Measurements from ENCODE around the gene BACH2. TPM values are rescaled to one million over a fixed set of nuclear protein-coding genes. Genes with fewer than 3 reads are reported as not detected.

The BACH2 gene
- total RNA-seq, 1 donor from 2014 or later: 6.4 TPM

DNA sequence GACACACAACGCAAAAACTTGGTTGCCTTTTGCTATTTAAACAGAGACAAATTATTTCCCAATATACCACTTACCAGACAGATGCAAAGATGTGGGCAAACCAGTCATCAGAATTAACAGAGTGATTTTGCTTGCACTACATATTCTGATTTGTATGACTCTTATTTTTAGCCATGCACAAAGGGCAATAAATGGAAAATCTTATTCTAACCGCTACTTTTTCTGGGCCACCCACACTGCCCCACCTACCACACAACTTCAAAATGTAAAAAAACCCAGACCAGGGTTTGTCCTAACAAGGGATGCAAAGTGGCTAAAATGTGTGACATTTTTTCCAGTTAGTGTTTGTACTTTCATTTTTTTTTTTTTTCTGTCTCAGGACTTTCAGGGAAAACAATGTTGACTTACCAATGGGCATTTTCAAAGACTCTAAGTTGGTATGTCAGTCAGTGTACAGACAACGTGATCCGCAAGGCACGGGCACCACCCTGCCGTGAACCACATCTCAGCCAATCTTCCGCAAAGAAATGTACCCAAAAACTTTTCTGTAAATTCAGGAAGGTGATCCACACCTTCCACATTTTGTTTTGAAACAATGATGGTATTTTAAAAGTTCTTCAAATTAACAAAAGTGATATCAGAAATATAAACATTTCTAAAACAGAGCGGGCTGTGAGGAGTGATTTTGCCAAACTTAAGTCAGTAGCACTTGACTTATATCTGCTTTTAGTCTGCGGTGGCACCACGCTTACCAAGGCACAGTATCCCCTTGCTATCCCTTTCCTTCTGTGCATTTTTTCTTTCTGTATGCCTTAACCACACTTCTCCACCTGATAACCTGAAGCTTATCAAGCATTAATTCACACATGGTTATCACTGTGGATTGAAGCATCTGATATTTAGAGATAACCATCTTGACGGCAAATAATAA lies 216.8 kb downstream of the BACH2 start:
- Histone ChIP-seq H3K9me3 (no peaks in the 10 kb centered on the region), H3K27me3 (no peaks in the 10 kb centered on the region), H3K4me3 (no peak overlapping the region), H3K4me1 (no peaks in the 10 kb centered on the region), H3K36me3 (no peaks in the 10 kb centered on the region), H3K27ac (no peak overlapping the region)
- no peak for DNase-seq (ENCODE audit: extremely low spot score in 2 of 2)
- TF ChIP-seq, protein P1, sequence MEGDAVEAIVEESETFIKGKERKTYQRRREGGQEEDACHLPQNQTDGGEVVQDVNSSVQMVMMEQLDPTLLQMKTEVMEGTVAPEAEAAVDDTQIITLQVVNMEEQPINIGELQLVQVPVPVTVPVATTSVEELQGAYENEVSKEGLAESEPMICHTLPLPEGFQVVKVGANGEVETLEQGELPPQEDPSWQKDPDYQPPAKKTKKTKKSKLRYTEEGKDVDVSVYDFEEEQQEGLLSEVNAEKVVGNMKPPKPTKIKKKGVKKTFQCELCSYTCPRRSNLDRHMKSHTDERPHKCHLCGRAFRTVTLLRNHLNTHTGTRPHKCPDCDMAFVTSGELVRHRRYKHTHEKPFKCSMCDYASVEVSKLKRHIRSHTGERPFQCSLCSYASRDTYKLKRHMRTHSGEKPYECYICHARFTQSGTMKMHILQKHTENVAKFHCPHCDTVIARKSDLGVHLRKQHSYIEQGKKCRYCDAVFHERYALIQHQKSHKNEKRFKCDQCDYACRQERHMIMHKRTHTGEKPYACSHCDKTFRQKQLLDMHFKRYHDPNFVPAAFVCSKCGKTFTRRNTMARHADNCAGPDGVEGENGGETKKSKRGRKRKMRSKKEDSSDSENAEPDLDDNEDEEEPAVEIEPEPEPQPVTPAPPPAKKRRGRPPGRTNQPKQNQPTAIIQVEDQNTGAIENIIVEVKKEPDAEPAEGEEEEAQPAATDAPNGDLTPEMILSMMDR (IDR thresholded peaks at IDR 0.05): no peak
- TF ChIP-seq POLR2A (IDR thresholded peaks at IDR 0.05) (no peak), POLR2AphosphoS5 (IDR thresholded peaks at IDR 0.05; ENCODE audit: insufficient read depth in 1 of 2, low read depth in 1 of 2) (no peak)
- intact Hi-C loops (cut with DNase I): no loop called here

DNA sequence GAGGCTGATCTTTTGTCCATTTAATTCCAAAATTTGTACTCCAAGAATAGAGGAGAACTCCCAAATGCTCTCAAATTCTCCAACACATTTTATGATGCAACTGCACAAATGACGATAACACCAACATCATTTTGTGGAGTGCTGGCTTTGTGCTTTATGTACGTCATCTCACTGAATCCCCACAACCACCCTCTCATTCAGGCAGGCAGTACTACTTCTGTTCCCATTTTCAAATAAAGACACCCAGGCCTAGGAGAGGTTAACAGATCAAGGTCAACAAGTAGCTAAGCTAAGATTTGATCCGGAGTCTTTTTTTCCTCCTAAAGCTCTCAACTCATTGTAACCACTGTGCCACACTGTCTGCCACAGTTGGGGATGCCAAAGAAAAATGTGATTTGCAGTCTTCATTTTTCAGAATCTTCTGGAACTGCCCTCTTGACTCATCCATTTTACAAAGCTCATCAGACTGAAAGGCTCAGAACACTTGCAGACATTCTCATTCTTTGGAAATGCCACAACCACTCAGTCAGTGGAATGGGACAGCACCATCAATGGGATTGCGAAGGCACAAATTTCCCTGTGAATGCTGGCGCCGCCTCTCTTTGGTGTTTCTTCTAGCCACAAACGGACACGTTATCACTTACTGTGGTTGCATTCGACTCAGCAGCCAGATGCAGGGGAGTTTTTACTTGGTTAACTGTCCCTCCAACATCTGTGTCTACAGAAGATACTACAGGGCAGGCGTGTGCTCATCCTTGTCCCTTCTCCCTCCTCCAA lies 217.9 kb downstream of the BACH2 start:
- TF ChIP-seq, protein P1 (IDR thresholded peaks at IDR 0.05): no peak
- TF ChIP-seq POLR2A (IDR thresholded peaks at IDR 0.05): no peak
- TF ChIP-seq POLR2AphosphoS5 (IDR thresholded peaks at IDR 0.05; ENCODE audit: insufficient read depth in 1 of 2, low read depth in 1 of 2): no peak
- Histone ChIP-seq H3K4me1 (no peaks in the 10 kb centered on the region), H3K36me3 (no peaks in the 10 kb centered on the region), H3K9me3 (no peaks in the 10 kb centered on the region), H3K27me3 (no peaks in the 10 kb centered on the region), H3K27ac (no peak overlapping the region), H3K4me3 (no peak overlapping the region)
- DNase-seq (ENCODE audit: extremely low spot score in 2 of 2): no peak
- intact Hi-C loops (cut with DNase I): no loop called here

DNA sequence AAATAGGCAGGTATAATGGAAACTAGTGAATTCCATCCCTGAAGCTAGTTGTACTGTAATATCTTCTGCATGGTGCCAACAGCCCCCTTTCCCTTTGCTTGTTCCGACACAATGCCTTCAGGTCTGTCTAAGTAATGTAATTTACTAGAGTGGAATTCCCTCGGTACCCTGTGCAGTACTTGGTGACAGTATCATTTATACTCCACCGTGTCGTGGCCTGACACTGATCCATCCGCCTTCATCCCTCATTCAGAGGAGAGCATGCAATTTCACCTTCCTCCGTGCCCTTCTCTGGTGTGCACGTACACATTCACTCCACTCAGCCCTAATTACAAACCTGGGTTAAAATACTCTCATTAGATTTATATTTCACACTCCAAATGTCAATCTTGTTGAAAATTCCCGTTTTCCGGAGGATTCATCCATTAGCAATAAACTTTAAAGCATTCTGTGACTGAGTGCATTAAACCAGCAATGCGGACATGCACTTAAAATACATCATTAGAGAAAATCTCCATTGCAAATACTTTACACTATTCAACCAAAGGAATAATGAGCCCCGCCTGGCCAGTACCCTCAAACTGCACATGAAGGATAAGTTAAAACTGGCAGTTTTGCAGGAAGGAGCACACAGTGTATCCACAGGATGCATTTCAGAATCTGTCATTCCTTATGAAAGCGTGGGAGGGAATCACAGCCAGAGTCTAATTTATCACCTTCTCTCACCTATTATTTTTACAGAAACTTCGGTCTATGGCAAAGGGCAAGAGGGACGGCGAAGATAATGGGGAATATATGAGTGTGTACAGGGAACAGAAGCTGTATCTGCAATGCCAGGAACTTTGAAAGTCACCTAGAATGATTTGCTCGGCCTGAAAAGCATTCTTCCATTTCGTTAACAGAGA lies 219.9 kb downstream of the BACH2 start:
- no peak for DNase-seq (ENCODE audit: extremely low spot score in 2 of 2)
- intact Hi-C loops (cut with DNase I): no loop called here
- no peaks in the 10 kb centered on the region for H3K4me1 ChIP-seq
- H3K27me3 ChIP-seq: no peaks in the 10 kb centered on the region
- TF ChIP-seq POLR2AphosphoS5 (IDR thresholded peaks at IDR 0.05; ENCODE audit: insufficient read depth in 1 of 2, low read depth in 1 of 2) (no peak), POLR2A (IDR thresholded peaks at IDR 0.05) (no peak)
- TF ChIP-seq, protein P1 (IDR thresholded peaks at IDR 0.05): no peak
- H3K36me3 ChIP-seq: no peaks in the 10 kb centered on the region
- no peak overlapping the region for H3K27ac ChIP-seq
- H3K4me3 ChIP-seq: no peak overlapping the region
- H3K9me3 ChIP-seq: no peaks in the 10 kb centered on the region

DNA sequence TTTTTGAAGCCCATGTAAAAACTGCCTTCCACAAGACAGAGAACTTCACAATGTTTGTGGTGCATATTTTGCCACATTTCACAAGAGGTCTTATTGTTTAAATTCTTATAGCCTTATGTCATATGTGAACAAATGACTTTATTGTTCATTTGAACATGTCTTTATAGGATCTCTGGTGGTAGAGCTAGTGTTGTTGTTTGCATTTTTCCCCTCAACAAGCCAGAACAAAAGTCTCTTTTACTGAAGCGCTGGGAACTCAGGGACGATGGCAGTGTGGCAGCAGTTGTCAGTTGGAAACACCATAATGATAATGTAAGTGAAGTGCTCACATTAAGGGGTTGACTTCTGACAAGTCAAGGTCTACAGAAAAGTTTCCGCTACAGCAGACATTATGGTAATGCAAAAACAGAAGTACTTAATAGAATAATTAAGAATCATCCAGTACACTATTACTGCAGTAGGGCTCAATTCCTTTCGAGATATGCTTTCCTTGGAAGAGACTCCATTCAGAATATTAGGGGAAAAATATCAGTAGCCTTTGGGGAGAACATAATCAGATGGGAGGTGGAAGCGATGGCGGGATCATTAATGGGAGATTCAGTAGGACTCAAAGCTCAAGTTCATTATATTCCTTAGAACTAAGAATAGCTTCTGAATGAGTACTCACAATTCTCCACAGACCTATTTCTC lies 222.3 kb downstream of the BACH2 start:
- intact Hi-C loops (cut with DNase I): no loop called here
- Histone ChIP-seq H3K4me3 (no peak overlapping the region), H3K27ac (no peak overlapping the region), H3K9me3 (no peaks in the 10 kb centered on the region), H3K4me1 (no peaks in the 10 kb centered on the region), H3K27me3 (no peaks in the 10 kb centered on the region), H3K36me3 (no peaks in the 10 kb centered on the region)
- TF ChIP-seq POLR2A (IDR thresholded peaks at IDR 0.05) (no peak), POLR2AphosphoS5 (IDR thresholded peaks at IDR 0.05; ENCODE audit: insufficient read depth in 1 of 2, low read depth in 1 of 2) (no peak)
- TF ChIP-seq, protein P1 (IDR thresholded peaks at IDR 0.05): no peak
- no peak for DNase-seq (ENCODE audit: extremely low spot score in 2 of 2)
